NOMO-1 treated with DMSO at 0.1 percent for 48 hours (cell line): ENCODE results near the gene PARG.
"Not testable (repeated sequence)": the region's sequence is repeated elsewhere in the genome, so short reads cannot be mapped to it uniquely, and the experiment has no call there.

Source experiments
- DNase-seq: peaks from one replicate; lab custom pipeline; 2025; ENCODE audit not compliant: unreplicated experiment; lab: John Stamatoyannopoulos, UW

The PARG gene

DNA sequence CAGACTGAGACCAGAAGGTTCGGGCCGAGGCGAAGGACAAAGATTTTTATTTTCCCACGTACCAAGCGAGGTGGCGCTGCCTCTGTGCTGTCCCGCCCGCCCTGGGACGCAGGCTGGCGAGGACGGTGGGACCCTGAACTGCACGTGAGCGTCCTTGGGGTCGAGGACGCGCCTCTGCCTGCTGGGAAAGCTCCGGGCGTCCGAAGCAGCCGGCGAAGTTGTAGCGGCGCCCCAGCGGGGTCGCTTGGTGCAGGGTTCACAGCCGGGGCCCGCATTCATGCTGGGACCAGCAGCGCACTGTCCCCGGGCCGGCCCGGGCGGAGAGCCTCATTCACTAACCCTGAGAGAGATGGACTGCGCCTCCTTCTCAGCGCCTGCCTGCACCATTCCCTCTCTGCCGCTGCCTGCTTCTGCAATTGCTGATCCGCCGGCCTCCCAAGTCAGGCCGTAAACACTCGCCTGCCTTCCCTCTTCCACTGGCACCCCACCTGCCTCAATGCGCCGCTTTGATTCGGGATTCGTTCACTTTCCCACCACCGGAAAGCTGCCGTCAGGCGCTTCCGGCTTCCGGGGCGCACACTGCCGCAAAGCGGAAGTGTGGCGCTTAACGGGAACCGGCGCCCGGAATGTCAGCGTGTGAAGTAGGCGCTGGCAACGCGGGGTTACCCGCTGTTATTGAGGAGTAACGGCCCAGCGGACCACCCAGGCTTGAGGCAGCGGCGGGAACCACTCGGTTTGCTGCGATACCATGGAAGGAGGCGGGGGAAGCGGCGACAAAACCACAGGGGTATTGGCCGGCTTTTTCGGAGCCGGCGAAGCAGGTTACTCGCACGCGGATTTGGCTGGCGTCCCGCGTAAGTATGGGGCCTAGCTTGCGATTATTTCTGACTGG is at the start of gene PARG, which contains the start of gene TIMM23B:
Gene PARG (minus strand): TSS at position 581 of the 892 bp plus-strand sequence. CDS start 302 bp downstream, at position 279.
Gene TIMM23B (plus strand): TSS at position 607 of the 892 bp plus-strand sequence. CDS start 142 bp downstream, at position 749.
- DNase-seq = peak; percentile 59

DNA sequence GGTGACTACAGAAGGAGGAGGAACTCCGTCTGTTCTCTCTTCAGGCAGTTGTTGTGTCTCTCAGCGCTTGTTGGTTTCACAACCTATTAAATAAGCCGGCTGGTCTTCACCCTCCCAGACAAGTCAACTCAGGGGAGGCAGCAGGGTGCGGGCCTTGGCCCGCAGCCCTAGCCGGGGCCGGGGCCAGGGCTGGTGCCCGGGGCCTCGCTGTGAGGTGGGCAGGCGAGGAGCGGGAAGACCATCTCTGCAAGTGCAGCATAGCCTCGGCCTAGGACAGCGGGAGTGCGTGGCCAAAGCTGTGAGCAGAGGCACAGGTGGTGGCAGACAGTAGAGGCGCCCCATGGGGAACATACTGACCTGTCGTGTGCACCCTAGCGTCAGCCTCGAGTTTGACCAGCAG is 46.5 kb upstream of the PARG start, which contains the start of gene AGAP6:
Gene AGAP6 (plus strand): TSS at position 31 of the 400 bp plus-strand sequence. CDS start 310 bp downstream, at position 341.
- not testable (repeated sequence) for DNase-seq

DNA sequence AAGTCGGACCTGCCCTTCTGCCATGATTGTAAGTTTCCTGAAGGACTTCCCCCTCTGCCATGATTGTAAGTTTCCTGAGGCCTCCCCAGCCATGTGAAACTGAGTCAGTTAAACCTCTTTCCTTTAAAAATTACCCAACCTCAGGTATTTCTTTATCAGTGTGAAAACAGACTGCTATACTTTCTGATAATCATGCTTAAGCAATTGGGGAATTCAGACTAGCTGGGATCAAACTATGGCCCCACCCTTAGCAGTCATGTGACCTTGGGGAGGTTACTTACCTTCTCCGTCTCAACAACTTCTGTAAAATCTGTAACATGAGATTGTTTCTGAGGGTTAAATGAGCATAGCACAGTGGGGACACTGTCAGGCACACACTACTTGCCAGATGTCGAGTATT is 45.4 kb upstream of the PARG start:
- not testable (repeated sequence) for DNase-seq

DNA sequence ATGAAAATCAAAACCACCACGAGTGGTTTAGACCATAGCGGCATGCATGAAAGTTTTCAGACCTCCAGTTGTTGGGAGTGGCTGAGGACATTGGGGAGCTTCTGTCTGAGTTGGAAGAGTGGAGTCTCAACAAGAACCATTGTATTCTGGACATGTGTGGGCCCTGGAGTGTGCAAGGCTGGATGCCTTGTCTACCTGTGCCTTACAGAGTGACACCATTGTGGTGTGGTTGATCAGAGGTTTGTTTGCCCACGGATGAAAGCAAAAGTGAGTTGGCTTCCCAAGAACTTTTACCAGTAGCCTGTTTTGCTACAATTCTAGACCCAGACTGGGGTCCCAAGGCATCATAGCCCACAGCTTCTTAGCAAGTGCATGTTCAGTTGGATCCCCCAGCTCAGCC is 35.9 kb upstream of the PARG start:
- DNase-seq = not testable (repeated sequence)

DNA sequence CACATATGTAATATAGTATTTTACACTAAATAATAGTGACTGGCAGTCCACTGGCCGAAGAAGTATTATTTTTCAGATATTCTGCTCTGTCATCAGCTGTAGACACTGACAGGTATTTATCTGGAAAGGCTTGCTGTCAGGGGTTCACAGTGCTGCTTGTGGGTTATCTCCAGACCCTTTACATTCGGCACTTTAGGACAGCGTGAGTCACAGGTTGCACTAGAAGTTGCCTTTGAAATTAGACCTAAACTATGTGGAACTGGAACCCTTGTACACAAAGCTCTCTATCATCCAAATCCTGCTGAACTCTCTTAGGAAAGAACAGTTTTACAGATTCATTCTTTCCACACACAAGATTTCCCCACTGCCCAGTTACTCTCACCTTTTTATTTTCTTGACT is 30.3 kb upstream of the PARG start:
- DNase-seq = not testable (repeated sequence)

DNA sequence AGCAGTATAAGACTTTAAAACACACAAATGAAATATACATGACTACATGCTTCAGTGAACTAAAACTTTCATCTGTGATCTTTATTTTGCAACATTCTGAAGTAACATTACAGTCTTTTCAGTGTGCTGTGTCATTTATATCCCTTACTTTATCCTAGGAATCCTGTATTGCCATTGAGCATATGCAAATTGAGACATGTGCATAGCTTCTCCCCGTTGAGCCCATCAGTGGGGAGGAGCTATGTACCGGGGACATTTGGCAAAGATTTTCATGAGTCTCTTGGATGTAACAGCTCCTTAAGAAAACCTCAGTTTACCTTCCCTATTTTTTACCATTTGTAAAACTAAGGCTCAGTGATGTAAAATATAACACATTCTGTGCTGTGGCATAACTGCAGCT is 29.6 kb upstream of the PARG start:
- not testable (repeated sequence) for DNase-seq

DNA sequence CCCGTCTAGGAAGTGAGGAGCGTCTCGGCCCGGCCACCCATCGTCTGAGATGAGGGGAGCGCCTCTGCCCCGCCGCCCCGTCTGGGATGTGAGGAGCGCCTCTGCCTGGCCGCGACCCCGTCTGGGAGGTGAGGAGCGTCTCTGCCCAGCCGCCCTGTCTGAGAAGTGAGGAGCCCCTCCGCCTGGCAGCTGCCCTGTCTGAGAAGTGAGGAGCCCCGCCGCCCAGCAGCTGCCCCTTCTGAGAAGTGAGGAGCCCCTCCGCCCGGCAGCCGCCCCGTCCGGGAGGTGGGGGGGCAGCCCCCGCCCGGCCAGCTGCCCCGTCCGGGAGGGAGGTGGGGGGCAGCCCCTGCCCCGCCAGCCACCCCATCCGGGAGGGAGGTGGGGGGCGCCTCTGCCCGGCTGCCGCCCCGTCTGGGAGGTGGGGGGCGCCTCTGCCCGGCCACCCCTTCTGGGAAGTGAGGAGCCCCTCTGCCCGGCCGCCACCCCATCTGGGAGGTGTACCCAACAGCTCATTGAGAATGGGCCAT is 28.6 kb upstream of the PARG start:
- DNase-seq = not testable (repeated sequence)

DNA sequence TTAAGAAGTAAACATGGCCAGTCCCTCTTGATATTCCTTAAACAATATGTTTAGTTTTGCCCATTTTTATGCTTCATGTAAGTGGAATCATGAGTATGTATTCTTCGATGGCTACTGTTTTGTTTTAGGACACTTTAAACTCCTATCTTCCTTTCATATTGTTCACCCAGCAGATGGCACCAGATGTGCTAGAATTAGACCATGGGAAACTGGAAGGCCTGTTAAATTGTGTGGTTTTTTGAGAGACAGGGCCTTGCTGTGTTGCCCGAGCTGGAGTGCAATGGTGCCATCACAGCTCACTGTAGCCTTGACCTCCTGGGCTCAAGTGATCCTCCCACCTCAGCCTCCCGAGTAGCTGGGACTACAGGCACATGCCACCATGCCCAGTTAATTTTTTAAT is 11.3 kb upstream of the PARG start:
- DNase-seq = not testable (repeated sequence)

DNA sequence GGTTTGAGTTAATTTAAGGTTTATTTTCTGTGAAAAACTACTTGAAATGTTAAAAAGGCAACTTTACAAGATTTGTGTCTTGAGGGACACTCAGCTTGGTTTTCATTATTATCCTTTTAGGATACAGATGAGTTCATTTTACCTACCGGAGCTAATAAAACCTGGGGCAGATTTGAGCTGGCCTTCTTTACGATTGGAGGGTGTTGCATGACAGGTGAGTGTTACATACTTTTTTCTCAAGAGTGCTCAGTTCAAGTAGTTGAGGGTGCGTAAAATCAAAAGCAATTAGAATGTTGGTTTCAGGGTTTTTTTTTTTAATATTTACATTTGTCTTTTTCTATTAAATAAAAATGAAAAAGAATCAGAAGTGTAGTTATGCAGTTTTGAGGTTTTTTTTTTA is 10.2 kb upstream of the PARG start:
- DNase-seq = not testable (repeated sequence)

DNA sequence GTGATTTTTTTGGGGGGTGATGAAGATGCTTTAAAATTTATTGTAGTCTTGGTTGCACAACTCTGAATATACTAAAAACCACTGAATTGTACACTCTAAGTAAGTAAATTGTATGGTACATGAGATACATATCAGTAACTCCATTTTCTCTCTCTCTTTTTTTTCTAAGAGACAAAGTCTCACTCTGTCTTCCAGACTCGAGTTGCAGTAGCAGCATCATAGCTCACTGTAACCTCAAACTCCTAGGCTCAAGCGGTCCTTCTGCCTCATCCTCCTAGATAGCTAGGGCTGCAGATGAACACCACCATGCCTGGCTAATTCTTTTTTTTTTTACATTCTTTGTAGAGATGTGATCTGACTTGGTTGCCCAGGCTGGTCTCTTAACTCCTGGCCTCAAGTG is 6.9 kb upstream of the PARG start:
- not testable (repeated sequence) for DNase-seq

DNA sequence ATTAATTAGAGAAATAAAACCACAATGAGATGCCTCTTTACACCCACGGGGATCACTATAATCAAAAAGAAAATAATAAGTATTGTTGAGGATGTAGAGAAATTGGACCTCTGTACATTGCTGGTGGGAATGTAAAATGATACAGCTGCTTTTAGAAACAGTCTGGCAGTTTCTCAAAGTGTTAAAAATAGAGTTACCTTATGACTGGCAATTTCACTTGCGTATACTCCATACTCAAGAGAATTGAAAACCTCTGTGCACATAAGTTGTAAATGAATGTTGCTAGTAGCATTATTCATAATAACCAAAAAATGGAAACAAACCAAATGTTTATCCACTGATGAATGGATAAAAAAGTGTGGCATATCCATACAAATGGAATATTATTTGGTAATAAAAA is 6.3 kb upstream of the PARG start:
- not testable (repeated sequence) for DNase-seq

DNA sequence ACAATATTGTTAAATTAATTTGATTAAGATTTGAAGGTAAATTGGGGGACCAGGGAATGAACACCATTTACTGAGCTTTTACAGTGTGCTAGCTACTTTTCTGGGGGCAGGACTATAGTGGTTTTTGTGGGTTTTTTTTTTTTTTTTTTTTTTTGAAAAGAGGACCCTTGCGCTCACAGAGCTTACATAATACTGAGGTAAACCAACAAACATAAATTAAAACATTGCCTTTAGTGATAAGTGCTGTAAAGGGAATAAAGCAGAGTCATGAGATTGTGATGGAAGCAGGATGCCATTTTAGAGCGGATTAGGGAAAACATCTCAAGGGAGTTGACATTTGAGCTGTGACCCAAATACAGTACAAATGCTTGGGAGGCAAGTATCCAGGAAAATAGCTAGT is 1.8 kb upstream of the PARG start:
- DNase-seq = peak; percentile 23

DNA sequence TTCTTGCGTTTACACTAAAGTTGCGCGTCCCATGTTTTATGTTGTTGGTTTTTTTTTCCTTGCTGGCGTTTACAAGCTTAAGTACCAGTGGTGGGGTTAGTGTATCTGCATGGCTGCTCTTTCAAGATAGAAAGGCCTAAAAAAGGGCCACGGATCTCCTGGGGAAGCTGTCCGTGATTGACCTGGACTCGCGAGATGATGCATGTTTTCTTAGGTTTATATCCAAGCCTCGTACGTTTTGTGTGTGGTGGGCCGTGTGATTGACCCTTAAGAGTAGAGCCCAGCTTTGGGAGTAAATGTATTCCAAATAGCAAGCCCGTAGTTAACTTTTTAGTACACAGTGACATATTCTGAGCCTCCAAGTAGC is 495 bp upstream of the PARG start:
- not testable (repeated sequence) for DNase-seq

DNA sequence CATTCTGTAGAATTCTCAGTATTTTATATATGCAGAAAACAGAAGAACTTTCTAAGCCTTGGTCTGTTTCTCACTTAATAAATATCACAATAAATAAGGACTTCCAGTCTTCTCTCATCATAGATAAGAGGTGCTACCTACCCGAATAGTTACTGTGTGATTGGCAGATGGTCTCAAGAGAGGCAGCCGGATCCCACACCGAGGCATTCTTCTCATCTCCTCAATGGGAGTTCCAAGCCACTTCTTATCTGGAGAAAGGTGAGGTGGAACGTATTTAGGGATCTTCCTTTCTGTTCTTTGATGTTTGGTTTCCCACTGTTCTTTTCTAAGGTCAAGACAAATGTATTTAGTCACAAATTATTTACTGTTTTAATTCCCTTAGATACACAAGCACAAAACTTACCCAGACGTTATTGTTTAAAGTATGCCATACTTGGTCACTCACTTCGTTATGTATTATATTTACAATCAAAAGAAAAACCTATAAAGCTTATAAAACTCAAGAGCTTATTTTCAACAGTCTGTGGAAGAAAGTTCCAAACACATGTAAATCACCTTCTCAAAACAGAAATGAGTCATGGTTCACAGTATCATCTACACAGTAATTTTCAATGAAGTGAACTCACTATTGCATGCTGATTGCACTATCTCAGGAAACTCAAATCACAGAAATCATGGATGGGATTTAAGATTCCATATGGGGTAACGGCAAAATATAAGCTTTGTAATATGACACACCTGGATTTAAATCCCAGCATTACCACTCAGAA is 9.7 kb downstream of the PARG start:
- not testable (repeated sequence) for DNase-seq

DNA sequence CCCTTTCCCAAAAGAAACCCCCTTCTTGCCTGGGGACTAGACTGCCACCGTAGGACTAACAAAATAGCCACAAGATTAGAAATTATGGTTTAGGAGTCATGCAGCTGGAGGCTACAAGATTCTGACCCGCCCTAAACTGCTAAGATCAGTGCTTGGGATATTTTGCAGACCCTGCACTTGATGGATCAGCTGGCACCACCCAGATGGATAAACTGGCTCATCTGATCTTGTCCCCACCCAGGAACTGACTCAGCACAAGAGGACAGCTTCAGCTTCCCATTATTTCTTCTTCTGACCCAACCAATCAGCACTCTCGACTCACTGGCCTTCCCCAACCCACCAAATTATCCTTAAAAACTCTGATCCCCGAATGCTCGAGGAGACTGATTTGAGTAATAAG is 10.6 kb downstream of the PARG start:
- not testable (repeated sequence) for DNase-seq

DNA sequence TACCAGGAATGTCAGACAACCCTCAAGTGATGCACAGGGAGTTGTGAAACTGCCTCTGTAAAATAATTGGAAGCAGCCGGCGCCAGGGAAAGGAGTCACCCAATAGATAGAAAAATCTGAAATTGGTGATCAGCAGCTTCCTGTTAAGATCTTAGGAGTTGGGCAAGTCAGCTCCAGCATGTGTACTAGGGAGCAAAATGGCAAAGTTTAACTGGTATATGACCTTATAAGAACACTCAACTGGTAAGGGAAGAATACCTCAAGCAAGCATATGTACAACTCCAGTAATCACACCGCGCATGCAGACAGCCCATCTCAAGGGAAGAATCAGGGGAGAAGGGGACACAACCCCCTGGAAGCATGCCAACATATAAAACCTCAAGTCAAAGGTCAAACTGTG is 18.3 kb downstream of the PARG start:
- DNase-seq = not testable (repeated sequence)

DNA sequence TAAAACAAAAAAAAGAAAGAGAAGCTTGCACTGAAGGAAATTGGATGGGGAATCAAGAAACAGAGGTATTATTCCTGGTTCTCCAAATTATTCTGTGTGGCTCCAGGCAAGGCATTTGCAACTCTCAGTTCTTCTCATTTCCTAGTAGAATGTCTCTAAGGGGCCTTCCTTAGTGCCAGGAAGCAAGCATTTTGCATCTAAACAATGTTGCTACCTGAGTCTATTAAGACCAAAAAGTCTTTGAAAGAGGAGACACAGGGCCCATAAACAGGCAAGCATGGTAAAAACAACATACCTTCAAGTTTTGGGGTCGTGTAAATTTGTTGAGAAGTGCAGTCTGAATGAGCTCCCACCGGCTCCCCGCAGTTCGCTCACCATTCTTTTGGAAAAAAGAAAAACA is 19.8 kb downstream of the PARG start:
- DNase-seq = not testable (repeated sequence)

DNA sequence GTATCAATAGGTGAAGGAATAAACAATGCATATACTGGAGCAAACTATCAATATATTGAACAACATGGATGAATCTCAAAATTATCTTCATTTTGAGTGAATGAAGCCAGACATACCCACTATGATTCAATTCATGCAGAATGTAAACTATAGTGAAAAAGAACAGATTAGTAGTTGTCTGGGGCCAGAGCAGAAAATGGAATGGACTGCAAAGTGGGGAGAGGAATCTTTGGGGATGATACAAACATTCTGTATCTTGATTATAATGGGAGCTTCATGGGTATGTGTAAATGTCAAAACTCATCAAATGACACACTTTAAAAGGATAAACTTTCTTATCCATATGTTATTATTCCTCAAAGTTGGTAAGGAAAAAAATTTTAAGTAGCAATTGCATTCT is 23.9 kb downstream of the PARG start:
- DNase-seq = not testable (repeated sequence)

DNA sequence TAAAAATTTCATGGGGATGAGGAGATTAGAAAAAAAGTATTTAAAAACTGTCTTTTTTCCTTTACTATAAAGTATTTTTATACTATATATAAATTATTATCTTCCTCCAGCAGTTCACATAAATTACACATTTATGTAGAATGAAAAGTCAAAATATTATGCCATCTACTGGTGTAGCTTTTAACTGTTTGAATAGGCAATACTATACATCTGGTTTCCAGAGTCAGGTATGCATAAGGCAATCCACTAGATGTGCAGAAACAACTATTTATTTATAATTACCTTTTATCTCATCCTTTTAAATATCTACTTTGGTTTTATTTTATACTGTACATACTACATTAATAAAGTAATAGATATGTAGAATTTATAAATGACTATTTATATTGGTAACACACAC is 25.4 kb downstream of the PARG start:
- not testable (repeated sequence) for DNase-seq

DNA sequence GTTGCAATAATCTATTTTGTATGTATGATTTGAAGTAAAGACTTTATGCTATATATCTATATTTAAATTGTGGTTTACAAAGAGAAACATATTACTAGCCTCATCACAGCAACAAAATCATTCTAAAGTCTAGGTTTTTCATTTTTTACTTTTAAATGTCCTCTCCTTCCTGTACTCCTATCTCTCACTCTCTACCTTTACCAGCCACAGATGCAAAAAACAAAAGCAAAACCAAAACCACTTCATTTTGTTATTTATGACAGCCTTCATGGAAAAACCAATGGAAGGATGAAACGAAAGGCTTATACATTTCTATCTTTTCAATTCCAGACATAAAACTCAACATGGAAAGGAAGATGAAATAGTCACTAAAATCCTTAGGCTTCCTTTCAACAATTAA is 31.5 kb downstream of the PARG start:
- not testable (repeated sequence) for DNase-seq

DNA sequence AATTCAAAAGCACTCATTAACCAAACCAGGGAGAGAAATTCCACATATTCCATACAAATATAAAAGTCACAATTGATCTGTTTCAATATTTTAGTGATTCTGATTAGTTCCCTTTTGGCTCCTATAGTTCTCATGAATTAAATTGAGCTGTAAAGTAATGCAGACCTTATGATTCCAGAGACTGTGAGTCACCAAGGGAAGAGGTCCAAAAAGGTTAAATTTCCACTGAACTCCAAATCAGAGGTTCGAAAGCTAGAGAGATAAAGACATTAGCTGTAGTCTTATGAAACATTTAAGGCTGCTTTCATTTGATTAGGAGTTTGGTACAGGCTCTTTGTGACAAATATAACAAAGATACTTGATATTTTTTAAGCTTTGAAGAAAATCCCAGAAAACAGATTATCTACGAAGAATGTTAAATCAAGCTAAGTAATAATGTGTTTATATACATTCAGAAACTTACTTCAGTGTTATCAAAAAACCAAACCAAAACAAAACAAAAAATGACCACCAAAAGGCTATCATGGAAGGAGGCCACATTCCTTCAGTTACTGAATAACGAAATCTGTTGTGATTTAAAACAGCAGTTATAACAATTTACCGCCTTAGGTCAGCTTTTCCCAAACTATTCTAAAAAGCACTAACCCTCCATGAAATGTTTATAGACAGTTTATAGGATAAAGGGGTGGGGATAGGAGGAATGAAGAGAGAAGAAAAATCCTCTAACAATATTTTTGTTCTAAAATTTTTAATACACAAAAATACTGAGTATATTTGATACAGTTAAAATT is 33.3 kb downstream of the PARG start:
- not testable (repeated sequence) for DNase-seq
